GM06990 (cell line): ENCODE data around the gene TLE4.

Experiments used
- DNase-seq: peaks from one replicate; pipeline ENCODE4 v3.0.0-alpha.2; 2011; ENCODE audit not compliant: insufficient read length; ENCODE audit errors: extremely low read depth
- H3K27me3 ChIP-seq: replicated peaks from 2 replicates; pipeline ENCODE4 v1.6.0; 2011; ENCODE audit warnings: low read length; ENCODE audit not compliant: control insufficient read depth, insufficient read depth
- H3K36me3 ChIP-seq: 2 replicates; pipeline ENCODE4 v1.5.1; 2011; ENCODE audit warnings: low read length; ENCODE audit not compliant: control insufficient read depth, insufficient read depth
- H3K4me3 ChIP-seq: replicated peaks from 2 replicates; pipeline ENCODE4 v1.5.1; 2011; ENCODE audit warnings: low read depth, mild to moderate bottlenecking, control low read depth, low read length
- TF ChIP-seq, protein P1 (sequence below): IDR thresholded peaks from 2 replicates; pipeline ENCODE4 v1.5.1; 2011; ENCODE audit warnings: low read length, control low read depth, mild to moderate bottlenecking, inconsistent platforms; ENCODE audit not compliant: insufficient read depth, poor library complexity, severe bottlenecking

The TLE4 gene

DNA sequence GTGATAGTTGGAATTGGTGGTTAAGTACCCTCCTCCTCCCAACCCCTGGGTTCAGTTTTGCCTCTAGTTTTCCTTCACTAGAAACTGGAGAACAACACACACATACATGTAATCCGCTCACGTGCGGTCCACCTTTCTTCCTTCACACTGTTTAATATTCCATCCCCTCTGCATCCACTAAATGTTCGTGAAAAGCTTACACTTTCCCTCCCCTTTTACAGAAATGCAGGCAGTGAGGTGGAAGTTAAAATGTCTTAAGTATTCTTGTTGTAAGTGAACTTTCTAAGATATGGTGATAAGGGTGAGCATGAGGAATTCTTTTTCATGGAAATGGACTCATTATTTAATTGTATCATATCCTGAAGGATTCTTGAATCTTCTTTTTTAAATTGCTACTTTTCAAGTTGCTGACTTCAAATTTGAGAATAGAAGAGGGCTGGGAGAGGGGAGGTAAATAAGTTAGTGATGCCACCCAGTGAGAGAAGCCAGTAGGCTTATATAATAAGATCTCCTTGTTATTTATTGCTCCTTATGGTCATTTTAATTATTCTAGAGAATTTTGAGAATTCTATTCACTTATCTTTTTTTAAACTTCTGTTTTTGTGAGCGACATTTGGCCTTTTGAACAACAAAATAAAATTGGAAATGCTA lies 90.2 kb downstream of the TLE4 start:
- TF ChIP-seq, protein P1, sequence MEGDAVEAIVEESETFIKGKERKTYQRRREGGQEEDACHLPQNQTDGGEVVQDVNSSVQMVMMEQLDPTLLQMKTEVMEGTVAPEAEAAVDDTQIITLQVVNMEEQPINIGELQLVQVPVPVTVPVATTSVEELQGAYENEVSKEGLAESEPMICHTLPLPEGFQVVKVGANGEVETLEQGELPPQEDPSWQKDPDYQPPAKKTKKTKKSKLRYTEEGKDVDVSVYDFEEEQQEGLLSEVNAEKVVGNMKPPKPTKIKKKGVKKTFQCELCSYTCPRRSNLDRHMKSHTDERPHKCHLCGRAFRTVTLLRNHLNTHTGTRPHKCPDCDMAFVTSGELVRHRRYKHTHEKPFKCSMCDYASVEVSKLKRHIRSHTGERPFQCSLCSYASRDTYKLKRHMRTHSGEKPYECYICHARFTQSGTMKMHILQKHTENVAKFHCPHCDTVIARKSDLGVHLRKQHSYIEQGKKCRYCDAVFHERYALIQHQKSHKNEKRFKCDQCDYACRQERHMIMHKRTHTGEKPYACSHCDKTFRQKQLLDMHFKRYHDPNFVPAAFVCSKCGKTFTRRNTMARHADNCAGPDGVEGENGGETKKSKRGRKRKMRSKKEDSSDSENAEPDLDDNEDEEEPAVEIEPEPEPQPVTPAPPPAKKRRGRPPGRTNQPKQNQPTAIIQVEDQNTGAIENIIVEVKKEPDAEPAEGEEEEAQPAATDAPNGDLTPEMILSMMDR = no peak
- Histone ChIP-seq H3K4me3 (no peak overlapping the region), H3K36me3 (peaks cover 3% of the 10 kb centered on the region), H3K27me3 (no peaks in the 10 kb centered on the region)
- DNase-seq = no peak

DNA sequence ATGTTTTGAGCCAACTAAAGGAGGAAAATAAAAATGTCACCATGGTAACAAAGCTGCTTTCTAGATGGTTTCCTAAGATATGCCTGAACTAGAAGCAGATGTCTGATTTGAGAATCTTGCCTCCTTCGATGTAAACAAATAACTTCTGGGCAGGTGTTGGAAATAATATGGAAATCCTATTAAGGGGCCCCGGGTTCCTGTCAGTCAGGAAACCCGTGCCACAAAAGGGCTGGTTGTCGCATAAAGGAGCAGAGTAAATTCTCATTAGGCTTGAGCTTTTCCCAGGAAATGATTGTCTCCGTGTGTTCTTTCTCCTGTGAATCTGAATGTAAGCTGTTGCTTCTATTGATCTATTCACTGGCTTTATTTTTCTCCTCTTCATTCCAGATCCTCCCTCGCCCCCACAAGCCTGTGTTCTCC lies 90.8 kb downstream of the TLE4 start:
- no peaks in the 10 kb centered on the region for H3K27me3 ChIP-seq
- no peak for DNase-seq
- TF ChIP-seq, protein P1 = no peak
- H3K36me3 ChIP-seq = no peaks in the 10 kb centered on the region
- H3K4me3 ChIP-seq = no peak overlapping the region

DNA sequence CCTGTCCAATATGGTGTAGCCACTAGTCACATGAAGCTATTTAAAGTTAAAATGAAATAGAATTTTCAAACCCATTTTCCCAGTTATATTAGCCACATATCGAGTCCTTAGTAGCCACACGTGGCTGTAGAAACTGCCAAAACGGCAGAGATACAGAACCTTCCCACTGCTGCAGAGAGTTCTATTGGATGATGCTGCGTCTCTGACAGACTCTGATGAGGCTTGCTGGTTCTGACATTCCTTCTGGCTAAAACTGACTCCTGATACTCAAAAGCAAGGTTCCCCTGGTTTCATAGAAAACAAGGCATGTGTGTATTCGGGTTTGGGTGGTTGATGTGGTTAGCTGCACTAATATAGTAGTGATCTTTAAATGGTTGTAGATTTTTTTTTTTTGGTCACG lies 91.5 kb downstream of the TLE4 start:
- TF ChIP-seq, protein P1 = no peak
- no peak for DNase-seq
- Histone ChIP-seq H3K36me3 (no peaks in the 10 kb centered on the region), H3K4me3 (no peak overlapping the region), H3K27me3 (no peaks in the 10 kb centered on the region)

DNA sequence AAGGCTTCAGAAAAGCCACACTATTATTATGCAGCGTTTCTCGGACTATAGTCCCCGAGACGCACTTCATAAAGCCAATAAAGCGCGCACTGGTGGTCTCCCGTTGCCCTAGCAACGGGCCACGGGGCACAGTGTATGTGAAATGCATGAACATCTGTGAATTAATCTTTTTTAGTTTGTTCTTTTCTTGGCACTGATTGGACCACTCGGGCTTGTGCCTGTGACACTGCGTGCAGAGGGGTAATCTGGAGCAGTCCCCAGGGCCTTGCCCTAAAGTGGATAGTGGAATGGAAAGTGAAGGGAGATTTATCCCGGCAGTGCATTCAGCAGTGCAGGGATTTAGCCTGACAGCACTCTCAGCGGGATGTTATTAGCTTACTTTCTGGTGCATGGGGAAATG lies 92.1 kb downstream of the TLE4 start:
- TF ChIP-seq, protein P1 = no peak
- no peak for DNase-seq
- H3K36me3 ChIP-seq = no peaks in the 10 kb centered on the region
- no peaks in the 10 kb centered on the region for H3K27me3 ChIP-seq
- H3K4me3 ChIP-seq = no peak overlapping the region

DNA sequence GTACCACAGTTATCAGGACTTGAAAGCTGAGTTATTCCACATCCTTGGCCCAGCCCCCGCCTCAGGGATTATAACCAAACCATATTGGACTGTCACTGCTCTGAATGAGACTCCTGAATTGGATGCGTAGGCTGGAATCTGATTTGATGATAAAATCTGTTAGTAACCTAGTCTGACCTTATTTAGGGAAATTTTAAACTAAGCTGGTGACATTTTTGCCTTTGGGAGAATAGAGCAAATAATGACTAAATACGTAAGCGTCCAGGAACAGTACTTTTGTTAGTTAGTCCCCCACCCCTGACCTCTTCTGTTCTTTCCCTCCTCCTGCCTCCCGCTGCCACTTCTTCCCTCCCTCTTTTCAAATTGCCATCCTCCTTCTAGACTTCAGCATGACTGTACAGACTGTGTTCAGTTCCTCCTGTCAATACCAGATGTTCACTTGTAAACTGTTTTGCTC lies 92.6 kb downstream of the TLE4 start:
- Histone ChIP-seq H3K27me3 (no peaks in the 10 kb centered on the region), H3K4me3 (no peak overlapping the region), H3K36me3 (no peaks in the 10 kb centered on the region)
- TF ChIP-seq, protein P1 = no peak
- DNase-seq = no peak

DNA sequence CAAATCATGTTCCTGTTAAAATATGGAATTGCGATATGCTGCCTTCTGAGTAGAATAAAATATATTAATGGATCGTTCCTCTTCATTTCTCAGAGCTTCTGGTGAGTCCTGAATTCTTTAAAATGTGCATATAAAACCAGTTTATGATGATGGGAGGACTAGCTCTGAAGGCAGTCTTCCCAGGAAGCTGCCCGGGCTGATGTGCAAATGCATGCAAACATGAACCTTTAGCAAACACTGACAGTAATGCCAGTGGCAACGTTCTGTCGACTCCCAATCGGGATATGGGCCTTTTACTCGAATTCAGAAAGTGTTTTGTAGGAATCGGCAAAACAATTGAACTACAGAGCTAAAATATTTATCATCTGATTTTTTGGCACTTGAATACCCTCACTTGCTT lies 93.6 kb downstream of the TLE4 start:
- TF ChIP-seq, protein P1 = no peak
- Histone ChIP-seq H3K27me3 (no peaks in the 10 kb centered on the region), H3K4me3 (no peak overlapping the region), H3K36me3 (no peaks in the 10 kb centered on the region)
- DNase-seq = no peak
